ENCODE results near the gene INA.
"Not testable (repeated sequence)": the region's sequence is repeated elsewhere in the genome, so short reads cannot be mapped to it uniquely, and the experiment has no call there.

INA gene

GRCh38 chr10:103246324-103246723 lies 30.6 kb upstream of the INA start:
- H3K27ac ChIP-seq (ENCODE audit: low read length) = no peak overlapping the region
- no peak overlapping the region for H3K9ac ChIP-seq (ENCODE audit: low read depth, low read length)
- no peak overlapping the region for H3K4me3 ChIP-seq (ENCODE audit: low read length)
- no peaks in the 10 kb centered on the region for H3K36me3 ChIP-seq (ENCODE audit: insufficient read depth, low read depth, low read length)
- no peaks in the 10 kb centered on the region; the same call in 1 of the 2 replicates for H3K9me3 ChIP-seq (ENCODE audit: insufficient read depth, low read depth, low read length)
- no peaks in the 10 kb centered on the region for H3K27me3 ChIP-seq (ENCODE audit: insufficient read depth, low read length)
- peaks cover 6% of the 10 kb centered on the region; the same call in 1 of the 2 replicates for H3K4me1 ChIP-seq (ENCODE audit: insufficient read depth, low read length)

GRCh38 chr10:103254113-103254512 lies 22.8 kb upstream of the INA start:
- H3K27me3 ChIP-seq (ENCODE audit: insufficient read depth, low read length) = no peaks in the 10 kb centered on the region
- no peak overlapping the region for H3K4me3 ChIP-seq (ENCODE audit: low read length)
- no peaks in the 10 kb centered on the region for H3K4me1 ChIP-seq (ENCODE audit: insufficient read depth, low read length)
- H3K9me3 ChIP-seq (ENCODE audit: insufficient read depth, low read depth, low read length) = peaks cover 6% of the 10 kb centered on the region; the same call in 1 of the 2 replicates
- no peaks in the 10 kb centered on the region for H3K36me3 ChIP-seq (ENCODE audit: insufficient read depth, low read depth, low read length)
- no peak overlapping the region for H3K27ac ChIP-seq (ENCODE audit: low read length)
- H3K9ac ChIP-seq (ENCODE audit: low read depth, low read length) = no peak overlapping the region

- Histone ChIP-seq H3K9me3 (ENCODE audit: insufficient read depth, low read depth, low read length) (peaks cover 10% of the 10 kb centered on the region), H3K27ac (ENCODE audit: low read length) (no peak overlapping the region), H3K36me3 (ENCODE audit: insufficient read depth, low read depth, low read length) (no peaks in the 10 kb centered on the region), H3K4me3 (ENCODE audit: low read length) (no peak overlapping the region), H3K27me3 (ENCODE audit: insufficient read depth, low read length) (no peaks in the 10 kb centered on the region), H3K9ac (ENCODE audit: low read depth, low read length) (no peak overlapping the region), H3K4me1 (ENCODE audit: insufficient read depth, low read length) (no peaks in the 10 kb centered on the region)
These were observed 22.2 kb upstream of the INA start for GRCh38 chr10:103254538-103255325.

GRCh38 chr10:103256613-103257012 lies 20.3 kb upstream of the INA start:
- no peak overlapping the region for H3K27ac ChIP-seq (ENCODE audit: low read length)
- peaks cover 13% of the 10 kb centered on the region for H3K9me3 ChIP-seq (ENCODE audit: insufficient read depth, low read depth, low read length)
- H3K27me3 ChIP-seq (ENCODE audit: insufficient read depth, low read length) = no peaks in the 10 kb centered on the region
- no peaks in the 10 kb centered on the region for H3K4me1 ChIP-seq (ENCODE audit: insufficient read depth, low read length)
- no peaks in the 10 kb centered on the region for H3K36me3 ChIP-seq (ENCODE audit: insufficient read depth, low read depth, low read length)
- H3K9ac ChIP-seq (ENCODE audit: low read depth, low read length) = no peak overlapping the region
- no peak overlapping the region for H3K4me3 ChIP-seq (ENCODE audit: low read length)

- H3K36me3 ChIP-seq (ENCODE audit: insufficient read depth, low read depth, low read length) = no peaks in the 10 kb centered on the region
- H3K4me3 ChIP-seq (ENCODE audit: low read length) = no peak overlapping the region
- peaks cover 13% of the 10 kb centered on the region for H3K9me3 ChIP-seq (ENCODE audit: insufficient read depth, low read depth, low read length)
- H3K27me3 ChIP-seq (ENCODE audit: insufficient read depth, low read length) = no peaks in the 10 kb centered on the region
- H3K9ac ChIP-seq (ENCODE audit: low read depth, low read length) = no peak overlapping the region
- H3K4me1 ChIP-seq (ENCODE audit: insufficient read depth, low read length) = no peaks in the 10 kb centered on the region
- H3K27ac ChIP-seq (ENCODE audit: low read length) = no peak overlapping the region
These were observed 19.1 kb upstream of the INA start for GRCh38 chr10:103257812-103258211.

GRCh38 chr10:103258928-103259327 lies 18.0 kb upstream of the INA start:
- H3K4me1 ChIP-seq (ENCODE audit: insufficient read depth, low read length); H3K9ac ChIP-seq (ENCODE audit: low read depth, low read length); H3K27ac ChIP-seq (ENCODE audit: low read length); H3K36me3 ChIP-seq (ENCODE audit: insufficient read depth, low read depth, low read length); H3K27me3 ChIP-seq (ENCODE audit: insufficient read depth, low read length); H3K4me3 ChIP-seq (ENCODE audit: low read length): not testable (repeated sequence)
- H3K9me3 ChIP-seq (ENCODE audit: insufficient read depth, low read depth, low read length) = peaks cover 13% of the 10 kb centered on the region

GRCh38 chr10:103259989-103260388 lies 16.9 kb upstream of the INA start:
- Histone ChIP-seq H3K27ac (ENCODE audit: low read length) (no peak overlapping the region), H3K4me3 (ENCODE audit: low read length) (no peak overlapping the region), H3K9me3 (ENCODE audit: insufficient read depth, low read depth, low read length) (peaks cover 13% of the 10 kb centered on the region), H3K4me1 (ENCODE audit: insufficient read depth, low read length) (no peaks in the 10 kb centered on the region), H3K27me3 (ENCODE audit: insufficient read depth, low read length) (no peaks in the 10 kb centered on the region), H3K9ac (ENCODE audit: low read depth, low read length) (no peak overlapping the region), H3K36me3 (ENCODE audit: insufficient read depth, low read depth, low read length) (no peaks in the 10 kb centered on the region)

- H3K36me3 ChIP-seq (ENCODE audit: insufficient read depth, low read depth, low read length) = no peaks in the 10 kb centered on the region
- no peak overlapping the region for H3K27ac ChIP-seq (ENCODE audit: low read length)
- no peak overlapping the region for H3K9ac ChIP-seq (ENCODE audit: low read depth, low read length)
- H3K4me1 ChIP-seq (ENCODE audit: insufficient read depth, low read length) = no peaks in the 10 kb centered on the region
- peaks cover 6% of the 10 kb centered on the region; the same call in 1 of the 2 replicates for H3K27me3 ChIP-seq (ENCODE audit: insufficient read depth, low read length)
- peaks cover 13% of the 10 kb centered on the region for H3K9me3 ChIP-seq (ENCODE audit: insufficient read depth, low read depth, low read length)
- no peak overlapping the region for H3K4me3 ChIP-seq (ENCODE audit: low read length)
These were observed 14.7 kb upstream of the INA start for GRCh38 chr10:103262229-103262628.

GRCh38 chr10:103265717-103266329 lies 11.1 kb upstream of the INA start:
- no peaks in the 10 kb centered on the region for H3K9me3 ChIP-seq (ENCODE audit: insufficient read depth, low read depth, low read length)
- no peaks in the 10 kb centered on the region for H3K36me3 ChIP-seq (ENCODE audit: insufficient read depth, low read depth, low read length)
- peaks cover 6% of the 10 kb centered on the region; the same call in 1 of the 2 replicates for H3K27me3 ChIP-seq (ENCODE audit: insufficient read depth, low read length)
- H3K4me1 ChIP-seq (ENCODE audit: insufficient read depth, low read length) = no peaks in the 10 kb centered on the region
- no peak overlapping the region for H3K27ac ChIP-seq (ENCODE audit: low read length)
- no peak overlapping the region for H3K9ac ChIP-seq (ENCODE audit: low read depth, low read length)
- no peak overlapping the region for H3K4me3 ChIP-seq (ENCODE audit: low read length)

GRCh38 chr10:103273041-103273441 lies 3.9 kb upstream of the INA start:
- H3K27ac ChIP-seq (ENCODE audit: low read length) = no peak overlapping the region
- no peak overlapping the region for H3K4me3 ChIP-seq (ENCODE audit: low read length)
- no peaks in the 10 kb centered on the region for H3K36me3 ChIP-seq (ENCODE audit: insufficient read depth, low read depth, low read length)
- no peaks in the 10 kb centered on the region for H3K9me3 ChIP-seq (ENCODE audit: insufficient read depth, low read depth, low read length)
- H3K4me1 ChIP-seq (ENCODE audit: insufficient read depth, low read length) = no peaks in the 10 kb centered on the region
- peaks cover 33% of the 10 kb centered on the region for H3K27me3 ChIP-seq (ENCODE audit: insufficient read depth, low read length)
- no peak overlapping the region for H3K9ac ChIP-seq (ENCODE audit: low read depth, low read length)

GRCh38 chr10:103276251-103276895 lies 565 bp upstream of the INA start:
- Histone ChIP-seq H3K36me3 (ENCODE audit: insufficient read depth, low read depth, low read length) (no peaks in the 10 kb centered on the region), H3K27me3 (ENCODE audit: insufficient read depth, low read length) (peaks cover 66% of the 10 kb centered on the region), H3K9ac (ENCODE audit: low read depth, low read length) (peak overlapping the region; percentile 51; the same call in 1 of the 2 replicates), H3K27ac (ENCODE audit: low read length) (no peak overlapping the region), H3K4me3 (ENCODE audit: low read length) (peak overlapping the region; percentile 79), H3K9me3 (ENCODE audit: insufficient read depth, low read depth, low read length) (no peaks in the 10 kb centered on the region), H3K4me1 (ENCODE audit: insufficient read depth, low read length) (no peaks in the 10 kb centered on the region; the same call in 1 of the 2 replicates)

All from iPS-20b (cell line).